Trophoblast cell (in vitro differentiated cells and primary cell): ENCODE results near the gene TMED7.

ENCODE experiments used
- DNase-seq, 2 donors: peaks; one replicate each; pipeline ENCODE4 v3.0.0-alpha.2; 2016
- H2AFZ ChIP-seq: 2 replicates; pipeline ENCODE4 v1.6.1; 2013; ENCODE audit warnings: low read length, moderate library complexity, mild to moderate bottlenecking; ENCODE audit not compliant: insufficient read depth, poor library complexity
- H2AK5ac ChIP-seq: 2 replicates; pipeline ENCODE4 v1.6.1; 2013; ENCODE audit warnings: mild to moderate bottlenecking, low read length
- H2BK120ac ChIP-seq: 2 replicates; pipeline ENCODE4 v1.6.1; 2013; ENCODE audit warnings: low read length, mild to moderate bottlenecking, moderate library complexity; ENCODE audit not compliant: insufficient read depth, poor library complexity
- H2BK12ac ChIP-seq: 2 replicates; pipeline ENCODE4 v1.6.1; 2013; ENCODE audit warnings: mild to moderate bottlenecking, low read length, moderate library complexity
- H2BK5ac ChIP-seq: 2 replicates; pipeline ENCODE4 v1.6.1; 2013; ENCODE audit warnings: low read length, low read depth, moderate library complexity, mild to moderate bottlenecking; ENCODE audit not compliant: poor library complexity
- H3K14ac ChIP-seq: 2 replicates; pipeline ENCODE4 v1.6.1; 2013; ENCODE audit warnings: mild to moderate bottlenecking, low read length
- H3K18ac ChIP-seq: 2 replicates; pipeline ENCODE4 v1.6.1; 2013; ENCODE audit warnings: mild to moderate bottlenecking, low read length
- H3K23ac ChIP-seq: 2 replicates; pipeline ENCODE4 v1.6.1; 2013; ENCODE audit warnings: low read length
- H3K27ac ChIP-seq: 2 replicates; pipeline ENCODE4 v1.5.1; 2013; ENCODE audit warnings: low read depth, mild to moderate bottlenecking, inconsistent platforms, low read length, moderate library complexity
- H3K27me3 ChIP-seq: 2 replicates; pipeline ENCODE4 v1.6.1; 2013; ENCODE audit warnings: inconsistent platforms, mild to moderate bottlenecking, low read length, moderate library complexity; ENCODE audit not compliant: insufficient read depth
- H3K36me3 ChIP-seq, 2 experiments: 1 replicate in 1 of 2; 2 replicates in 1 of 2; pipeline ENCODE4 v1.6.1; 2013; ENCODE audit warnings: low read length in 2 of 2, mild to moderate bottlenecking in 2 of 2, moderate library complexity in 1 of 2; ENCODE audit not compliant: insufficient read depth in 2 of 2, control insufficient read depth in 1 of 2
- H3K4ac ChIP-seq: 2 replicates; pipeline ENCODE4 v1.6.1; 2013; ENCODE audit warnings: low read depth, mild to moderate bottlenecking, low read length, moderate library complexity
- H3K4me1 ChIP-seq, 2 experiments: 1 replicate in 1 of 2; 2 replicates in 1 of 2; pipeline ENCODE4 v1.6.1; 2013; ENCODE audit warnings: low read length in 2 of 2, mild to moderate bottlenecking in 2 of 2, moderate library complexity in 1 of 2; ENCODE audit not compliant: insufficient read depth in 2 of 2, control insufficient read depth in 1 of 2
- H3K4me2 ChIP-seq: 2 replicates; pipeline ENCODE4 v1.6.1; 2013; ENCODE audit warnings: inconsistent platforms, mild to moderate bottlenecking, low read length, moderate library complexity
- H3K4me3 ChIP-seq: 2 replicates; pipeline ENCODE4 v1.5.1; 2013; ENCODE audit warnings: mild to moderate bottlenecking, low read depth, low read length, inconsistent platforms
- H3K79me1 ChIP-seq: one replicate; pipeline ENCODE4 v1.6.1; 2013; ENCODE audit warnings: low read length
- H3K79me2 ChIP-seq: 2 replicates; pipeline ENCODE4 v1.6.1; 2013; ENCODE audit warnings: low read length, mild to moderate bottlenecking; ENCODE audit not compliant: control insufficient read depth, insufficient read depth, poor library complexity
- H3K9ac ChIP-seq: 2 replicates; pipeline ENCODE4 v1.6.1; 2013; ENCODE audit warnings: mild to moderate bottlenecking, low read length
- H3K9me3 ChIP-seq: 2 replicates; pipeline ENCODE4 v1.6.1; 2013; ENCODE audit warnings: low read depth, mild to moderate bottlenecking, control low read depth, inconsistent platforms, low read length; ENCODE audit not compliant: insufficient read depth
- H4K12ac ChIP-seq: 2 replicates; pipeline ENCODE4 v1.6.1; 2013; ENCODE audit warnings: low read depth, mild to moderate bottlenecking, low read length, moderate library complexity
- H4K8ac ChIP-seq: 2 replicates; pipeline ENCODE4 v1.6.1; 2013; ENCODE audit warnings: low read depth, mild to moderate bottlenecking, low read length, moderate library complexity
- H4K91ac ChIP-seq: one replicate; pipeline ENCODE4 v1.6.1; 2013; ENCODE audit warnings: low read depth, mild to moderate bottlenecking, low read length, moderate library complexity
- WGBS: extraction: QIAGEN DNeasy Blood & Tissue Kit; methylation state at CpG from one replicate; pipeline ENCODE4 v1.1.7; 2013; ENCODE audit warnings: missing lambda C conversion rate; ENCODE audit not compliant: insufficient read length, insufficient coverage; ENCODE audit errors: extremely low coverage; 5-methylcytosine and 5-hydroxymethylcytosine counted together

The TMED7 gene

GRCh38 chr5:115634343-115635132 lies 8.7 kb upstream of the TMED7 start:
- Histone ChIP-seq H4K8ac (no peak overlapping the region), H3K9me3 (no peaks in the 10 kb centered on the region), H3K4me1 (no peaks in the 10 kb centered on the region), H3K27ac (no peak overlapping the region), H2BK5ac (no peak overlapping the region), H3K79me1 (no peaks in the 10 kb centered on the region), H3K36me3 (no peaks in the 10 kb centered on the region), H3K23ac (no peak overlapping the region), H2BK120ac (no peak overlapping the region), H4K91ac (no peak overlapping the region), H3K4ac (no peak overlapping the region), H3K14ac (no peak overlapping the region), H2AFZ (no peak overlapping the region), H3K9ac (no peak overlapping the region), H3K79me2 (no peaks in the 10 kb centered on the region), H2AK5ac (no peak overlapping the region), H4K12ac (no peak overlapping the region), H3K18ac (no peak overlapping the region), H3K27me3 (no peaks in the 10 kb centered on the region), H3K4me2 (no peak overlapping the region), H2BK12ac (no peak overlapping the region), H3K4me3 (no peak overlapping the region)
- DNase-seq = peak; percentile 79 to 93
- no CpG with 5 or more reads among the region's 8 CpGs for WGBS

- Histone ChIP-seq H3K4ac (no peak overlapping the region), H4K8ac (no peak overlapping the region), H3K79me2 (peaks cover 8% of the 10 kb centered on the region), H3K4me1 (no peaks in the 10 kb centered on the region), H2AFZ (no peak overlapping the region), H3K79me1 (peaks cover 8% of the 10 kb centered on the region), H2BK12ac (no peak overlapping the region), H2AK5ac (no peak overlapping the region), H3K27me3 (no peaks in the 10 kb centered on the region), H2BK5ac (no peak overlapping the region), H4K12ac (no peak overlapping the region), H3K4me2 (no peak overlapping the region), H2BK120ac (no peak overlapping the region), H3K27ac (no peak overlapping the region), H3K9me3 (no peaks in the 10 kb centered on the region), H3K4me3 (no peak overlapping the region), H3K36me3 (no peaks in the 10 kb centered on the region), H3K9ac (no peak overlapping the region), H4K91ac (no peak overlapping the region), H3K18ac (no peak overlapping the region), H3K14ac (no peak overlapping the region), H3K23ac (no peak overlapping the region)
- no peak for DNase-seq
- no CpG with 5 or more reads among the region's 1 CpG for WGBS
Observed at GRCh38 chr5:115629903-115630302, 4.1 kb upstream of the TMED7 start.

GRCh38 chr5:115627295-115627865 lies 1.5 kb upstream of the TMED7 start:
- no peak overlapping the region for H4K8ac ChIP-seq
- no peak overlapping the region for H3K9ac ChIP-seq
- H2BK5ac ChIP-seq = no peak overlapping the region
- H3K4me2 ChIP-seq = no peak overlapping the region
- H3K79me1 ChIP-seq = peaks cover 8% of the 10 kb centered on the region
- H2BK12ac ChIP-seq = no peak overlapping the region
- no peak overlapping the region for H2AK5ac ChIP-seq
- no peak overlapping the region for H3K27ac ChIP-seq
- H3K36me3 ChIP-seq = no peaks in the 10 kb centered on the region
- no peak for DNase-seq
- no peaks in the 10 kb centered on the region for H3K9me3 ChIP-seq
- no CpG with 5 or more reads among the region's 5 CpGs for WGBS
- H2BK120ac ChIP-seq = no peak overlapping the region
- H3K79me2 ChIP-seq = peaks cover 13% of the 10 kb centered on the region
- H3K4me3 ChIP-seq = no peak overlapping the region
- H3K14ac ChIP-seq = no peak overlapping the region
- no peak overlapping the region for H3K23ac ChIP-seq
- H3K18ac ChIP-seq = no peak overlapping the region
- no peak overlapping the region for H4K12ac ChIP-seq
- H3K4me1 ChIP-seq = peaks cover under 1 to 5% of the 10 kb centered on the region in 2 experiments
- no peak overlapping the region for H4K91ac ChIP-seq
- no peak overlapping the region for H3K4ac ChIP-seq
- H2AFZ ChIP-seq = no peak overlapping the region
- no peaks in the 10 kb centered on the region for H3K27me3 ChIP-seq

- Histone ChIP-seq H2AK5ac (no peak overlapping the region), H4K12ac (peak overlapping the region; percentile 73), H3K27ac (peak overlapping the region; percentile 66), H4K8ac (peak overlapping the region; percentile 73), H3K9ac (peak overlapping the region; percentile 74), H3K4ac (peak overlapping the region; percentile 44), H2AFZ (peak overlapping the region; percentile 58), H3K18ac (peak overlapping the region; percentile 54), H3K14ac (no peak overlapping the region), H2BK5ac (peak overlapping the region; percentile 76), H2BK12ac (no peak overlapping the region), H3K79me2 (peaks cover 14% of the 10 kb centered on the region), H2BK120ac (no peak overlapping the region), H3K9me3 (no peaks in the 10 kb centered on the region), H3K36me3 (no peaks in the 10 kb centered on the region), H3K27me3 (no peaks in the 10 kb centered on the region), H3K4me1 (peaks cover 2 to 6% of the 10 kb centered on the region in 2 experiments), H4K91ac (peak overlapping the region; percentile 58), H3K23ac (no peak overlapping the region), H3K4me3 (peak overlapping the region; percentile 76), H3K4me2 (peak overlapping the region; percentile 65), H3K79me1 (peaks cover 8% of the 10 kb centered on the region)
- WGBS = no CpG with 5 or more reads among the region's 9 CpGs
- DNase-seq = no peak
Observed at GRCh38 chr5:115626445-115626823, 598 bp upstream of the TMED7 start.
